Trophoblast cell (in vitro differentiated cells and primary cell): ENCODE data around the gene PRSS38.

Experiments used
- DNase-seq, 2 donors: peaks; one replicate each; pipeline ENCODE4 v3.0.0-alpha.2; 2016
- H2AFZ ChIP-seq: 2 replicates; pipeline ENCODE4 v1.6.1; 2013; ENCODE audit warnings: low read length, moderate library complexity, mild to moderate bottlenecking; ENCODE audit not compliant: insufficient read depth, poor library complexity
- H2AK5ac ChIP-seq: 2 replicates; pipeline ENCODE4 v1.6.1; 2013; ENCODE audit warnings: mild to moderate bottlenecking, low read length
- H2BK120ac ChIP-seq: 2 replicates; pipeline ENCODE4 v1.6.1; 2013; ENCODE audit warnings: low read length, mild to moderate bottlenecking, moderate library complexity; ENCODE audit not compliant: insufficient read depth, poor library complexity
- H2BK12ac ChIP-seq: 2 replicates; pipeline ENCODE4 v1.6.1; 2013; ENCODE audit warnings: mild to moderate bottlenecking, low read length, moderate library complexity
- H2BK5ac ChIP-seq: 2 replicates; pipeline ENCODE4 v1.6.1; 2013; ENCODE audit warnings: low read length, low read depth, moderate library complexity, mild to moderate bottlenecking; ENCODE audit not compliant: poor library complexity
- H3K14ac ChIP-seq: 2 replicates; pipeline ENCODE4 v1.6.1; 2013; ENCODE audit warnings: mild to moderate bottlenecking, low read length
- H3K18ac ChIP-seq: 2 replicates; pipeline ENCODE4 v1.6.1; 2013; ENCODE audit warnings: mild to moderate bottlenecking, low read length
- H3K23ac ChIP-seq: 2 replicates; pipeline ENCODE4 v1.6.1; 2013; ENCODE audit warnings: low read length
- H3K27ac ChIP-seq: 2 replicates; pipeline ENCODE4 v1.5.1; 2013; ENCODE audit warnings: low read depth, mild to moderate bottlenecking, inconsistent platforms, low read length, moderate library complexity
- H3K27me3 ChIP-seq: 2 replicates; pipeline ENCODE4 v1.6.1; 2013; ENCODE audit warnings: inconsistent platforms, mild to moderate bottlenecking, low read length, moderate library complexity; ENCODE audit not compliant: insufficient read depth
- H3K36me3 ChIP-seq, 2 experiments: 1 replicate in 1 of 2; 2 replicates in 1 of 2; pipeline ENCODE4 v1.6.1; 2013; ENCODE audit warnings: low read length in 2 of 2, mild to moderate bottlenecking in 2 of 2, moderate library complexity in 1 of 2; ENCODE audit not compliant: insufficient read depth in 2 of 2, control insufficient read depth in 1 of 2
- H3K4ac ChIP-seq: 2 replicates; pipeline ENCODE4 v1.6.1; 2013; ENCODE audit warnings: low read depth, mild to moderate bottlenecking, low read length, moderate library complexity
- H3K4me1 ChIP-seq, 2 experiments: 1 replicate in 1 of 2; 2 replicates in 1 of 2; pipeline ENCODE4 v1.6.1; 2013; ENCODE audit warnings: low read length in 2 of 2, mild to moderate bottlenecking in 2 of 2, moderate library complexity in 1 of 2; ENCODE audit not compliant: insufficient read depth in 2 of 2, control insufficient read depth in 1 of 2
- H3K4me2 ChIP-seq: 2 replicates; pipeline ENCODE4 v1.6.1; 2013; ENCODE audit warnings: inconsistent platforms, mild to moderate bottlenecking, low read length, moderate library complexity
- H3K4me3 ChIP-seq: 2 replicates; pipeline ENCODE4 v1.5.1; 2013; ENCODE audit warnings: mild to moderate bottlenecking, low read depth, low read length, inconsistent platforms
- H3K79me1 ChIP-seq: one replicate; pipeline ENCODE4 v1.6.1; 2013; ENCODE audit warnings: low read length
- H3K79me2 ChIP-seq: 2 replicates; pipeline ENCODE4 v1.6.1; 2013; ENCODE audit warnings: low read length, mild to moderate bottlenecking; ENCODE audit not compliant: control insufficient read depth, insufficient read depth, poor library complexity
- H3K9ac ChIP-seq: 2 replicates; pipeline ENCODE4 v1.6.1; 2013; ENCODE audit warnings: mild to moderate bottlenecking, low read length
- H3K9me3 ChIP-seq: 2 replicates; pipeline ENCODE4 v1.6.1; 2013; ENCODE audit warnings: low read depth, mild to moderate bottlenecking, control low read depth, inconsistent platforms, low read length; ENCODE audit not compliant: insufficient read depth
- H4K12ac ChIP-seq: 2 replicates; pipeline ENCODE4 v1.6.1; 2013; ENCODE audit warnings: low read depth, mild to moderate bottlenecking, low read length, moderate library complexity
- H4K8ac ChIP-seq: 2 replicates; pipeline ENCODE4 v1.6.1; 2013; ENCODE audit warnings: low read depth, mild to moderate bottlenecking, low read length, moderate library complexity
- H4K91ac ChIP-seq: one replicate; pipeline ENCODE4 v1.6.1; 2013; ENCODE audit warnings: low read depth, mild to moderate bottlenecking, low read length, moderate library complexity
- WGBS: extraction: QIAGEN DNeasy Blood & Tissue Kit; methylation state at CpG from one replicate; pipeline ENCODE4 v1.1.7; 2013; ENCODE audit warnings: missing lambda C conversion rate; ENCODE audit not compliant: insufficient read length, insufficient coverage; ENCODE audit errors: extremely low coverage; 5-methylcytosine and 5-hydroxymethylcytosine counted together

Gene PRSS38

DNA sequence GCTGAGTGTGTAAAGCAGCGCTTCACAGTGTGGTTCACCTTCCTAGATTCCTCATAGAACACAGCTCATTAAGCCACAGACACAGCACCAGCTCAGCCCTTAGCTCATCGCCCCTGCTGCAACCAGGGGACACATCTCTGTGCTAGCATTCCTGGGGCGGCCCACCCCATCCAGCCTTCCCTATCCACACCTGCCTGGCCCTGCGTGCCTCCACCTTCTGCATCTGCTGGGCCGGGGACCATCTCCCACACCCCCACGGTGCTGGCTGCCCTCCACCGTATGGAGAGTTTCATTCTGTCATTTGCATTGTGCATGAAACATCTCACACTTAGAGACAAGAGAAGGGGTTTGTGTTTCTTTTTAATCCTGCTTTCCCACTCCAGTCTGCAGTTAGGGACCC is 35.8 kb upstream of the PRSS38 start:
- peaks cover 16 to 23% of the 10 kb centered on the region in 2 experiments for H3K36me3 ChIP-seq
- no peak overlapping the region for H2BK5ac ChIP-seq
- no peak overlapping the region for H4K12ac ChIP-seq
- WGBS: no CpG with 5 or more reads among the region's 7 CpGs
- H3K79me2 ChIP-seq: no peaks in the 10 kb centered on the region
- no peak overlapping the region for H3K27ac ChIP-seq
- no peak overlapping the region for H2AFZ ChIP-seq
- no peak overlapping the region for H3K4ac ChIP-seq
- no peak overlapping the region for H3K23ac ChIP-seq
- H4K8ac ChIP-seq: no peak overlapping the region
- H3K14ac ChIP-seq: no peak overlapping the region
- no peak overlapping the region for H3K4me3 ChIP-seq
- H2BK120ac ChIP-seq: no peak overlapping the region
- H3K79me1 ChIP-seq: peaks cover 9% of the 10 kb centered on the region
- H4K91ac ChIP-seq: no peak overlapping the region
- H3K18ac ChIP-seq: no peak overlapping the region
- DNase-seq: no peak
- peaks cover 11 to 21% of the 10 kb centered on the region in 2 experiments for H3K4me1 ChIP-seq
- no peak overlapping the region for H3K9ac ChIP-seq
- no peak overlapping the region for H2AK5ac ChIP-seq
- no peak overlapping the region for H3K4me2 ChIP-seq
- peaks cover 2% of the 10 kb centered on the region for H3K9me3 ChIP-seq
- H2BK12ac ChIP-seq: no peak overlapping the region
- no peaks in the 10 kb centered on the region for H3K27me3 ChIP-seq

DNA sequence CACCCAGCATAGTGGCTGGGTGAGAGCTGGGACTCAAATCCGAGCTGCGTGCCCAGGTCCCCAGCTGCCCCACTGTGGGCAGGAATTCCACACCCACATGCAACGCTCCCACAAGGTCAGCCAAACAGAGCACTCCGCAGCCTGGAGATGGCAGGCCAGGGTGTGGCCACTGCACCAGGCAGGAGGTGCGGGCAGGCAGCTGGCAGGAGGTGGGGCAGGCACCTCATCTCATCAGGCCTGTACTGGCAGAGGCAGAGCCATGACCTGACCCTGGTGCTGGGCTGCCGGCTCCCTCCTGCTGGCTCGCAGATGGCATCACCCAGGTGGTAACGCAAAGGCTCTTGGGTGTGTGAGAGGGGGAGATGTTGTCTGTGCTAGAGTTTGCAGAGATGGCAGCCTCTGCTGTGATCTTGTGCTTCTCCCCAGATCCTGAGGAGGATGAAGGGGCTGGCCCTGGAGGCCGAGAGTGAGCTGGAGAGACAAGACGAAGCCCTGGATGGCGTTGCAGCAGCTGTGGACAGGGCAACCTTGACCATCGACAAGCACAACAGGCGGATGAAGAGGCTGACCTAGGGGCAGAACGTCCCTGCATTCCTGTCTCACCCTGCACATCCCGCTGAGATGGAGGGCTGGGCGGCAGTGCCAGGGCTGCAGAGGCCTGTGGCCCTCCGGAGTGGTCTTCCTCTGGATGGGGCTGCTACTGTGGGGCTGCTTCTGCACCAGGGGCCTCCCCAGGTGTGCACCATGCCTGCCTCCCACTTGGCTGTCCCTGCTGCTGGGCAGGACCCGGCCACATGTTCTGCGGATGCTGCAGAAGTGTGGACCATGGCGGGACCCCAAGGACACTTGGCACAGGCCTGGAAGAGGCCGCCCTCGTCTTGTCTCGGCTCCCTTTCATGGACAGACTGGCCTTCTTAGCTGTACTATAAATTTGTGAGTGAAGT is 35.1 kb upstream of the PRSS38 start:
- Histone ChIP-seq H2BK5ac (no peak overlapping the region), H3K4me1 (peaks cover 6 to 15% of the 10 kb centered on the region in 2 experiments), H3K23ac (no peak overlapping the region), H4K12ac (no peak overlapping the region), H2AK5ac (no peak overlapping the region), H3K36me3 (peaks cover 16 to 20% of the 10 kb centered on the region in 2 experiments), H3K27me3 (no peaks in the 10 kb centered on the region), H2BK120ac (no peak overlapping the region), H4K8ac (no peak overlapping the region), H3K79me2 (no peaks in the 10 kb centered on the region), H3K4me2 (no peak overlapping the region), H4K91ac (no peak overlapping the region), H2AFZ (no peak overlapping the region), H3K18ac (no peak overlapping the region), H3K79me1 (peaks cover 8% of the 10 kb centered on the region), H3K27ac (no peak overlapping the region), H3K9me3 (peaks cover 2% of the 10 kb centered on the region), H2BK12ac (no peak overlapping the region), H3K4me3 (no peak overlapping the region), H3K14ac (no peak overlapping the region), H3K9ac (no peak overlapping the region), H3K4ac (no peak overlapping the region)
- no peak for DNase-seq
- no CpG with 5 or more reads among the region's 23 CpGs for WGBS

DNA sequence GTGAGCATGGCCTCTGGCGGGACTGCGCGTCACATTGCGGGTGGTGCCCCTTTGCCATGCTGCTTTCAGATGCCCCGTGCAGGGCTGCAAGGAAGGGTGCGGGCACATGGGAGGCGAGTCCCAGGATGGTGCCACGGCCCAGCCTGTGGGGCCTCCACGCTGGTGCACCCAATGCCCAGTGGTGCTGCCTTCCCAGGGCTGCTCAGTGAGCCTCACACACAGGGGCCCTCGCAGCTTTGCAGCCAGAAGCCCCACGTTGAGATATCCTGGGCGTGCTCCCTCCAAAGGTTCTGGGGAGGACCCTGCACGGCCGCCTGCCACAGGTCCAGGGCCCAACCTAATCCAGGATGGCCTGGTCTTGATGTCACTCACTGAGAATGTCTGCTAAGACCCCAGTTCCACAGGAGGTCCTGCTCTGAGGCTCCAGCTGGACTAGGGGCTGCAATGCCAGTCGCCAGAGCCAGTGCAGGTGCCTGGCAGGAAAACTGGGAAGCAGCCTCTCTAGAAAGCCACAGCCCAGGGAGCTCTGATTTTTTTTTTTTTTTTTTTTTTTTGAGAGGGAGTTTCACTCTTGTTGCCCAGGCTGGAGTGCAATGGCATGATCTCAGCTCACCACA is 34.1 kb upstream of the PRSS38 start:
- no peak overlapping the region for H2AK5ac ChIP-seq
- H3K4me1 ChIP-seq: peaks cover 0 to 8% of the 10 kb centered on the region in 2 experiments
- H3K18ac ChIP-seq: no peak overlapping the region
- no peak overlapping the region for H4K12ac ChIP-seq
- H3K23ac ChIP-seq: no peak overlapping the region
- H2AFZ ChIP-seq: no peak overlapping the region
- no peak overlapping the region for H3K4me2 ChIP-seq
- no peak overlapping the region for H3K9ac ChIP-seq
- H3K27me3 ChIP-seq: no peaks in the 10 kb centered on the region
- no peak for DNase-seq
- peaks cover 16 to 20% of the 10 kb centered on the region in 2 experiments for H3K36me3 ChIP-seq
- no CpG with 5 or more reads among the region's 15 CpGs for WGBS
- no peak overlapping the region for H3K4me3 ChIP-seq
- no peak overlapping the region for H3K14ac ChIP-seq
- no peak overlapping the region for H2BK120ac ChIP-seq
- no peak overlapping the region for H4K8ac ChIP-seq
- H3K4ac ChIP-seq: no peak overlapping the region
- peaks cover 2% of the 10 kb centered on the region for H3K9me3 ChIP-seq
- no peak overlapping the region for H4K91ac ChIP-seq
- H2BK5ac ChIP-seq: no peak overlapping the region
- no peak overlapping the region for H3K27ac ChIP-seq
- no peaks in the 10 kb centered on the region for H3K79me2 ChIP-seq
- H3K79me1 ChIP-seq: peaks cover 3% of the 10 kb centered on the region
- no peak overlapping the region for H2BK12ac ChIP-seq

DNA sequence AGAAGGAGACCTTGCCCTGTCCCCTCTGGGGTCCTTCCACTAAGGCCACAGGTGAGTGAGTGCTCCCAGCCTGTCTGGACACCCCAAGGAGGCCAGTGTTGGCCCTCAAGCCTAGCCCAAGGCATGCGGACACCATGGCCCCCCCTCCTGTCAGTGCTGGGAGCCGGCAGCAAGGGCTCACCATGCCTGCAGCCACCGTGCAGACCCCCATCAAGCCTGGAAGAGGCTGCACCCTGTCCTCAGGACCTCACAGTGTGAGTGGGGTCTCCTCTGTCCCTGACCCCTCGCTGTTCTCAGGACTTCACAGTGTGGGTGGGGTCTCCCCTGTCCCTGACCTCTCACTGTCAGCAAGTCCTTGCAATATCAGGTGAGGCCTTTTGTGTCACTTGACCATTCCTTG is 33.2 kb upstream of the PRSS38 start:
- Histone ChIP-seq H2AK5ac (no peak overlapping the region), H3K79me1 (peaks cover 4% of the 10 kb centered on the region), H4K12ac (no peak overlapping the region), H3K36me3 (peaks cover 16 to 18% of the 10 kb centered on the region in 2 experiments), H3K23ac (no peak overlapping the region), H2AFZ (no peak overlapping the region), H2BK120ac (no peak overlapping the region), H3K14ac (no peak overlapping the region), H4K8ac (no peak overlapping the region), H3K79me2 (no peaks in the 10 kb centered on the region), H3K4me1 (peaks cover 4 to 10% of the 10 kb centered on the region in 2 experiments), H3K9me3 (peaks cover 2% of the 10 kb centered on the region), H3K4ac (no peak overlapping the region), H3K4me3 (no peak overlapping the region), H3K27ac (no peak overlapping the region), H3K18ac (no peak overlapping the region), H3K27me3 (no peaks in the 10 kb centered on the region), H3K4me2 (no peak overlapping the region), H4K91ac (no peak overlapping the region), H2BK5ac (no peak overlapping the region), H2BK12ac (no peak overlapping the region), H3K9ac (no peak overlapping the region)
- no CpG with 5 or more reads among the region's 4 CpGs for WGBS
- no peak for DNase-seq
